HG03378 (cell line): ENCODE results near the gene FCMR.
"Not testable (repeated sequence)": the region's sequence is repeated elsewhere in the genome, so short reads cannot be mapped to it uniquely, and the experiment has no call there.

Experiments
- ATAC-seq: cut with Tn5 transposase; IDR thresholded peaks from one replicate; pipeline ENCODE4 v1.9.1; 2021; ENCODE audit warnings: mild to moderate bottlenecking, moderate library complexity; ENCODE audit not compliant: unreplicated experiment

The FCMR gene

DNA sequence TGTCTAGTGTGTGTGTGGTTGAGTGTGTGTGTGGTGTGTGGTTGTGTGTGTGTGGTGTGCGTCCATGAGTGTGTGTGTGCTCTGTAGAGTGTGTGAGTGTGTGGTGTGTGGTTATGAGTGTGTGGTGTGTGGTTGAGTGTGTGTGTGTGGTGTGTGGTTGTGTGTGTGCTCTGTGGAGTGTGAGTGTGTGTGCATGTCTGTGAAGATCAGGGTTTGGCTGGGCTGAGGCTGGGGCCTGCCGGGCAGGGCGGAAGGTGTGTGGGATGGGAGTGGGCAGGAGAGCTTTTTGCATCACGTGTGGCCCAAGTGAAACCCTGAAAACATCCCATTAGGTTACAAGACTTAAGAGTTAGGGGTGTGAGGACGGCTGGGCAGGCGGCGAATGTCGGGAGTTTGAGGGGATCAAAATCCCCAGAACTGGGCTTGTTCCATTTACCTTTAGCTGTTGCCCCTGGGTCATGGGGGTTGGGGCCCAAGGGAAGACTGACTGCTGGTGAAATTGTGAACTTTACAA is 2.9 kb upstream of the FCMR start:
- ATAC-seq: peak; percentile 20

- not testable (repeated sequence) for ATAC-seq
Measured at GRCh38 chr1:206923961-206924557, 2.3 kb upstream of the FCMR start.

- ATAC-seq: peak; percentile 43
Measured at GRCh38 chr1:206923009-206923960, 1.5 kb upstream of the FCMR start.

GRCh38 chr1:206922524-206922923 is 783 bp upstream of the FCMR start:
- ATAC-seq: no peak

- ATAC-seq: no peak
Measured at GRCh38 chr1:206918076-206918475, 3.7 kb downstream of the FCMR start.

GRCh38 chr1:206916000-206916709 is 5.6 kb downstream of the FCMR start:
- no peak for ATAC-seq

DNA sequence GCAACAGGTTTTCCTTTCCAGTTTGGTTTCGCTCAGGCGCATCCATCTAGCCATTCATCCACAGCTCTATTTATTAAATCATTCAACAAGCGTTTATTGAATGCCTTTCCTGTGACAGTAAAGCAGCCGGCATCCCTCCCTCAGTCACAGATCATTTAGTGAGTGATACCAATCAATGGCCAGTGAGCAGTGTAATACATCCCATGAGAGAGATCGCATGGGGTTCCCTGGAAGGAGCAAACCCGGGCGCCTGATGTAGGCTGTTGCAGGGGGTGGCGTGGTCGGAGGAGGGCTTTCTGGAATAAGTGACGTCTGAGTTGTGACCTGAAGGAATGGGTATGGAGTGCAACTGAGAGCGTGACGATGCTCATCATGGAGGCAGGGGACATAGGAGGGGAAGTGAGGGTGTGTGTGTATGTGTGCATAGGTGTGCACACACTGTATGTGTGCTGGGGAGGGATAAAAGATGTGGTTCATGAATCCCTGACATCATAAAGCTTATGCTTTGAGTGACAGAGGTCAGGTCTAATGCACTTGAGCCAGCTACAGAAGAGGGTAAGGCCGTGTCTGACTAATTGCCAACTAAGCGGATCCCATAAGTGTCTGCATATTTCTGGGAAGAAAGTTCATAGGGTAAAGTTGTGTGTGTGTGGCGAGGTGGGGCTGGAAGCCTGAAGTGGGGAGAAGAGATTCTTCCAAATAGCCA is 6.6 kb downstream of the FCMR start:
- no peak for ATAC-seq

GRCh38 chr1:206913766-206914537 is 7.8 kb downstream of the FCMR start:
- ATAC-seq: no peak

DNA sequence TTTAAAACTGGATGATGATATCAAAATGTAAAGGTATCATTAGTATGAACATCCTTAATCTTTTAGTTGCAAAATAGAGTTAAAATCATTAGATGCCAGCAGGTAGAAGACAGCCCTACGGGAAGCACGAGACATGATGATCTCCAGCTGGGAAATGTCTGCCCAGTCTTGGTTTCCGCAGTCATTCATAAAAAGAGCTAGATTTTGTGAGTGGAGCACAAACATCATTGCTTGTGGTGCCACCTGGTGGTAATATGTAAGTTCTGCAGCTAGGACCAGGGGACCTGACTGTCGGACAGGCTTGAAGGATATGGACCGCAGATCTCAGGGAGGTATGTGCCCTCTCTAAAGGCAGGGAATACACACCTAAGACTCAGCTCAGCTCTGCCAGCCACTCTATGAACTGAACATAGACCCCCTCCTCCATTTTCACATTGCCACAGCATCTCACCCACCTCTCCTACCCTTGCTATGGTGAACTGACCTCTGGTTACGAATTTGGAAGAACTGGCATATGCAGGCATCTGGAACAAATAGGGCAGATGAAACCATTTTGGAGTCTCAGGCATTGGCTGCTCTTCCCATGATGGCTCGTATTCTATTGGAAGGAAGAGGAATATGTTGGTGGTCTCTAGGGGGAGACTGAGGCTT is 9.2 kb downstream of the FCMR start:
- no peak for ATAC-seq

- no peak for ATAC-seq
Measured at GRCh38 chr1:206911064-206911663, 10.6 kb downstream of the FCMR start.

- no peak for ATAC-seq
Measured at GRCh38 chr1:206909883-206910318, 11.8 kb downstream of the FCMR start.

DNA sequence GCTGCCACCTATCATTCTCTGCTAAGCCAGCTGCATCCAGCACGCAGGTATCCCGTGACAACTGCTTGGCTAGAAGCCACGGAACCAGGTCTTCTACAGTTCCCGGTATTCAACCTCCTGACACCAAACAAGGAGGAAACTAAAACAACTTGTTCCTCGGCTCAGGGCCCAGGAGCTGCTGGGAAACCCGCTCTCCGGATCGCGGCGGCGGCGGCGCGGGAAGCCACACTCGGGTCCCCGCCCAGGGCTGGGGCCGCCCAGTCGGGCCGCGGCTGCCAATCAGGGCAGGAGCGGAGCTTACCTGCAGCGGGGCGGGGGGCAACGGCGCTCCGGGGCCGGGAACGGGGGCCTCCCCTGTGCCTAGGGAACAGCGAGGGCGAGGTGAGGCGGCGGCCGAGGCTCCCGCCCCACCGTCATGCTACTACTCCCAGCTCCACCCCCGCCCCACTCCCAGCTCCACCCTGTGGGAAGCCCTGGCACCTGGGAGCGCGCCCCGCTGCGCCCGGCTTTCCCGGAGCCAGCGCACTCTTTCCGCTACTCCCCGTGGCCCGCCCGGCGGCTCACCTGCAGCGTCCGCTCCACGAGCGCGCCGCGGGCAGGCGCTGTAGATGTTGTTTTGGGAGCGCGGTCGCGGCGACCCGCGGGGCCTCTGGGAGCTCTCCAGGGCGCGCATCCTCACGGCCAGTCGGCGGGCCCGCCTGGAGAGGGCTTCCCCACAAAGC is 12.4 kb downstream of the FCMR start:
- ATAC-seq: no peak

- ATAC-seq: no peak
Measured at GRCh38 chr1:206908038-206908437, 13.7 kb downstream of the FCMR start.

- no peak for ATAC-seq
Measured at GRCh38 chr1:206907304-206907991, 14.3 kb downstream of the FCMR start.

DNA sequence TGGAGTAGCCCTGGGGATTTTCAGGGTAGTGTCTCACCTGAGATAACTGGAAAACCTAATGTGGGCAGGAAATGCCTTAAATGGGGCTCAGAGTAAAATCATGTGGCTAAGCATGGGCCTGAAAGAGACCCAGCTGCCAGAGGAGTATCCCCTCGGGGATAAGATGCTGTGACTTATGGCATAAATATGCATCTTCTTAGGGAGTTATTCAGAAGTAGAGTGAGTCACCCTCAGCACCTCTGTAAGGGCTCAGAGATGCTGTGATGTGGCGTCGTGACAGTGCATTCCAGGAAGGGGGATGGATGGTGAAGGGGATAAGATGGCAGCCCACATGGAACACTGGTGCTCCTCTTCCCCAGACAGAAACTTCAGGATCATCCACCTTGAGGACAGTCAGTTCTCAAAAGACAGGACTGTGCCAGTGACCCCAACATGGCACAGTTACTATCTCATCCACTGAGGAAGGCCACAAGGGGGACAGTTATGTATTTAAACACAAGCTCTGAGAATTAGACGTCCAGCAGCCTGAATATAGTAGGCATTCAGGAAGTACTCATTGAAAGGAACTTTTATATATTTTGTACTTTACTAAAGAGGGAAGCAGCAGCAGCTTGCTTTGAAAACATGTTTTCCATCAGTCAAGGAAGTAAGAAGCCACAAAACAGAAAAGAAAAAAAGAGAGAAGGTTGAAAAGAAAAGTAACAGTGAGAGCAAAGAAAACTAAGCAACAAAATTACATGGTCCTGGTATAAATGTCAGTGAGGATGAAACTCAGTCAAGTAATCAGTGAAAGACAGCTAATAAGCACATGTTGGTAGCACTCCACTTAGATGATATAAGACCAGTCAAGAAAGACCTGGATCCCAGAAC is 16.2 kb downstream of the FCMR start:
- peak; percentile 76 for ATAC-seq

DNA sequence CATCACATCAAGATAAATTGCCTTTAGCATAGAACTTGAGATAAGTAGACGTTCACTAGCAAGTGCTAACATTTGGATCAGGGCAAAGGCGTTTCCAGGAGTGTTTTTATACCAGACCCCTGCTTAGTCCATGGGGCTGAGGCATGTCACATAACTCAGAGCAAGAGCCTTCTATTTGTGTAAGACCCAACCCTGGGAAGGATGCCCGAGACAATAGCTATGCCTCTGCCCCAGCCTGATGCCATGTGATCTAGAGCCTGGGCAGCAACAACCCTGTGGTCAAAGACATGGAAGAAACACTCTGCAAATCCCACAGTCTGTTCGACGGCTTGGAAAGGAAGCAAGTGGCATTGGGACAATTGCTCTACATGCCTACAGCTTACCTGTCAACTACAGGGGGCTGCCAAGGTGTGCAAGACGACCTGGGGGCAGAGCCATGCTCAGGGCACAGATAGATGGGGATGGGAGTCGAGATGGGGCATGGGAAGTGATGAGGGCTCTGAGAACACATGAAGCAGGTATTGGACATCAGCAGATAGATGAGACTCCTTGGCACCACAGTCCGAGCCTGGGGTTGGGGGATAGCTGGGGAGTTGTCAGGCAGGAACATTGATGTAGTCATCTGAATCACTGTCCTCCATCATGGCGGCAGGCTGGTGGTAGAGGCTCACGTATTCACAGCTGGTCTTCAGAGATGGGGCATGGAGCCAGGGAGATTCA is 17.2 kb downstream of the FCMR start:
- ATAC-seq: no peak
